HEK293 (cell line): ENCODE measurements around the gene TBCE.

Source experiments
- BCL6B ChIP-seq: fragments of 450-650 bp; formaldehyde crosslinking; IDR thresholded peaks from 2 replicates; pipeline ENCODE4 v1.5.1; 2017; ENCODE audit warnings: missing biosample characterization, missing genetic modification characterization
- PRDM10 ChIP-seq: fragments of 450-650 bp; formaldehyde crosslinking; IDR thresholded peaks from 2 replicates; pipeline ENCODE4 v1.5.1; 2016; ENCODE audit warnings: missing biosample characterization, missing genetic modification characterization
- SP2 ChIP-seq: fragments of 450-650 bp; formaldehyde crosslinking; IDR thresholded peaks from 2 replicates; pipeline ENCODE4 v1.5.1; 2016; ENCODE audit warnings: missing biosample characterization, missing genetic modification characterization
- TCF7L2 ChIP-seq: IDR thresholded peaks from 2 replicates; pipeline ENCODE4 v1.6.1; 2011; ENCODE audit warnings: low read depth, mild to moderate bottlenecking, inconsistent platforms, low read length, moderate library complexity, borderline replicate concordance
- TSHZ1 ChIP-seq: fragments of 450-650 bp; formaldehyde crosslinking; IDR thresholded peaks from 2 replicates; pipeline ENCODE4 v1.5.1; 2016; ENCODE audit warnings: missing biosample characterization, missing genetic modification characterization, borderline replicate concordance
- ZBTB44 ChIP-seq: fragments of 450-650 bp; IDR thresholded peaks from 2 replicates; pipeline ENCODE4 v1.5.1; 2018; ENCODE audit warnings: missing biosample characterization, mild to moderate bottlenecking, missing genetic modification characterization
- ZEB2 ChIP-seq: fragments of 450-650 bp; formaldehyde crosslinking; IDR thresholded peaks from 2 replicates; pipeline ENCODE4 v1.5.1; 2016; ENCODE audit warnings: missing biosample characterization, missing genetic modification characterization
- ZNF132 ChIP-seq: fragments of 450-650 bp; formaldehyde crosslinking; IDR thresholded peaks from 2 replicates; pipeline ENCODE4 v1.5.1; 2017; ENCODE audit warnings: missing biosample characterization, missing genetic modification characterization, borderline replicate concordance
- ZNF140 ChIP-seq: fragments of 450-650 bp; formaldehyde crosslinking; IDR thresholded peaks from 2 replicates; pipeline ENCODE4 v1.5.1; 2016; ENCODE audit warnings: missing biosample characterization, missing genetic modification characterization
- ZNF148 ChIP-seq: fragments of 450-650 bp; formaldehyde crosslinking; IDR thresholded peaks from 2 replicates; pipeline ENCODE4 v1.5.0; 2017; ENCODE audit warnings: missing biosample characterization, missing genetic modification characterization, borderline replicate concordance
- ZNF221 ChIP-seq: fragments of 450-650 bp; formaldehyde crosslinking; IDR thresholded peaks from 2 replicates; pipeline ENCODE4 v1.5.1; 2017; ENCODE audit warnings: missing biosample characterization, missing genetic modification characterization, borderline replicate concordance
- ZNF23 ChIP-seq: fragments of 450-650 bp; formaldehyde crosslinking; IDR thresholded peaks from 2 replicates; pipeline ENCODE4 v1.5.1; 2016; ENCODE audit warnings: missing biosample characterization, missing genetic modification characterization, borderline replicate concordance
- ZNF274 ChIP-seq, 2 experiments: fragments of 200-500 bp in 1 of 2; fragments of 450-650 bp in 1 of 2; sonication (Bioruptor generic) in 1 of 2; formaldehyde crosslinking in 1 of 2; IDR thresholded peaks; 2 replicates each; pipeline versions ENCODE4 v1.5.1 to v1.6.1; 2014 to 2016; ENCODE audit warnings: borderline replicate concordance in 1 of 2, inconsistent platforms in 1 of 2, low read length in 1 of 2, missing biosample characterization in 1 of 2, missing genetic modification characterization in 1 of 2
- ZNF280D ChIP-seq: fragments of 450-650 bp; formaldehyde crosslinking; IDR thresholded peaks from 2 replicates; pipeline ENCODE4 v1.5.1; 2016; ENCODE audit warnings: missing biosample characterization, missing genetic modification characterization
- ZNF37A ChIP-seq: fragments of 450-650 bp; IDR thresholded peaks from 2 replicates; pipeline ENCODE4 v1.5.1; 2018; ENCODE audit warnings: missing biosample characterization, missing genetic modification characterization
- ZNF404 ChIP-seq: fragments of 450-650 bp; formaldehyde crosslinking; IDR thresholded peaks from 2 replicates; pipeline ENCODE4 v1.5.1; 2017; ENCODE audit warnings: missing biosample characterization, missing genetic modification characterization
- ZNF621 ChIP-seq: fragments of 450-650 bp; formaldehyde crosslinking; IDR thresholded peaks from 2 replicates; pipeline ENCODE4 v1.5.1; 2017; ENCODE audit warnings: missing biosample characterization, missing genetic modification characterization
- ZNF664 ChIP-seq: fragments of 450-650 bp; formaldehyde crosslinking; IDR thresholded peaks from 2 replicates; pipeline ENCODE4 v1.5.1; 2016; ENCODE audit warnings: missing biosample characterization, missing genetic modification characterization
- ZNF704 ChIP-seq: fragments of 450-650 bp; formaldehyde crosslinking; IDR thresholded peaks from 2 replicates; pipeline ENCODE4 v1.5.1; 2016; ENCODE audit warnings: missing biosample characterization, missing genetic modification characterization
- ZNF791 ChIP-seq: fragments of 450-650 bp; formaldehyde crosslinking; IDR thresholded peaks from 2 replicates; pipeline ENCODE4 v1.5.1; 2016; ENCODE audit warnings: missing biosample characterization, missing genetic modification characterization

TBCE gene

GRCh38 chr1:235367000-235367908, at the start of gene TBCE (continued):
- no peak for TF ChIP-seq ZNF148 (tag by site-specific recombination)
- no peak for TF ChIP-seq ZNF404 (tag by site-specific recombination)
- TF ChIP-seq TCF7L2 = no peak
- TF ChIP-seq ZBTB44 (tag by site-specific recombination) = no peak
- no peak for TF ChIP-seq ZNF140 (tag by site-specific recombination)
- no peak for TF ChIP-seq ZNF704 (tag by site-specific recombination)
- TF ChIP-seq BCL6B (tag by site-specific recombination) = no peak
- TF ChIP-seq ZNF132 (tag by site-specific recombination) = no peak
- TF ChIP-seq ZNF23 (tag by site-specific recombination) = no peak
- peak; percentile 98 for TF ChIP-seq ZEB2 (tag by site-specific recombination)
- TF ChIP-seq ZNF791 (tag by site-specific recombination) = no peak
- TF ChIP-seq ZNF280D = no peak
- no peak for TF ChIP-seq ZNF221 (tag by site-specific recombination)
- no peak for TF ChIP-seq ZNF621 (tag by site-specific recombination)
- TF ChIP-seq ZNF664 (tag by site-specific recombination) = 0 out of 2 replicates have a peak, but pooled peaks have one; percentile 10
- TF ChIP-seq TSHZ1 (tag by site-specific recombination) = no peak
- TF ChIP-seq ZNF274 (IDR thresholded peaks at IDR 0.05; ENCODE audit: low read length) = no peak
- no peak for TF ChIP-seq ZNF274 (tag by site-specific recombination; IDR thresholded peaks at IDR 0.05; ENCODE audit: borderline replicate concordance)
- peak; percentile 100 for TF ChIP-seq SP2 (tag by site-specific recombination)
- peak; percentile 98 for TF ChIP-seq PRDM10 (tag by site-specific recombination)
- TF ChIP-seq ZNF37A = no peak
